GM04504 (cell line): Measurements from ENCODE around the gene TNIP1.
A peak's percentile ranks its signal among the peaks of the same experiment; 100 is the strongest.

Source experiments
- DNase-seq: peaks from one replicate; pipeline ENCODE4 v3.0.0-alpha.2; 2012; ENCODE audit warnings: low read depth

The TNIP1 gene

DNA sequence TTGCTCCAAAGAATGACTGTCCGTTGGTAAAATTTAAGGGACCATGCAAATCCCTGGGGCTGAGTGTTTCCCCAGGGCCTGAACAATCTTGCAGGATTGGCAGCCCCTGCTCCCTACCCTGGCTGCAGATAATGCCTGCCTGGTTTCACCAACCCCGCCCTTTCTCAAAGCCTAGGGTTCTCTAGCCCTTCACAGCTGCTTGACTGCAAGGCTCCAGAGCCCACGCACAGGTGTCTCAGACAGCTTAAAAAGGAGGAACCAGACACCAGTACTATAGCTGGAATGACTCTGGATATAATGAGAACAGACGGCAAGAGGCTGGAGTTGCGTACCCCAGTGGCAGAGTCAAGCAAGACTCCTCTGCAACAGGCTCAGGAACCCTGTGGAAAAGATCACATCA, 25.2 kb upstream of the TNIP1 start:
- no peak for DNase-seq

GRCh38 chr5:151105561-151105960, 24.7 kb upstream of the TNIP1 start:
- DNase-seq: no peak

DNA sequence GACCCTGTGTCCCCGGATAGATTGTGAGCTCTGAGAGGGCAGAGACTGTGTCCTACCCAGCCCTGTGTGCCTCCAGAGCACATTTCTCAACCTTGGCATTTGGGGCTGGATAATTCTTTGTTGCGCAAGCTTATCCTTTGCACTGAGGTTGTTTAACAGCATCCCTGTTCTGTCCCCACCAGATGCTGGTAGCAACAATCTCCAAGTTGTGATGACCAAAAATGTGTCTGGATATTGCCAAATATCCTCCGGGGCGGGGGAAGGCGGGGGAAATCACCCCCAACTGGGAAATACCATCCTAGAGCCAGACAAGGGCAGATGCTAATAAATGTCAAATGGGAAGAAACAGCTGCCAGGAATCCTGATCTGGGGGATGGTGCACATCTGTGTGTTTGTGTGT, 24.0 kb upstream of the TNIP1 start:
- peak; percentile 92 for DNase-seq

DNA sequence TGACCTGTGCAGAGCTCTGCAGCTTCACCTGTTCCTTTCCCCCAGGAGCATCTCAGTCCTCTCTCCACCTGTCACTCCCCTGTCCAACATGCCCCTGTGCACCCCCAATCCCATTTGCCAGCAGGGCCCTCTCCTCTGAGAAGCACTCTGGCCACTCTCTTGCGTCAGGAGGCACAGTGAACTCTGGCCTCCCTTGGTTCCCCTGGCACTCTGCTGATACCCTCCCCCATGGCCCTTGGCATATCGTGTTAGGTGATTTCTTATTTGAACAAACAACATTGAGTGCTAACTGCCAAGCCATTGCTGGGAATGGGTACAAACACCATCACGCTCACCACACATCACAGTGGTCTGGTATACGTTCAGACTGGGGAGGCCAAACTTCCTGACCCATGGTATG, 20.9 kb upstream of the TNIP1 start:
- no peak for DNase-seq

- DNase-seq: no peak
Measured at GRCh38 chr5:151101151-151101550, 20.3 kb upstream of the TNIP1 start.

DNA sequence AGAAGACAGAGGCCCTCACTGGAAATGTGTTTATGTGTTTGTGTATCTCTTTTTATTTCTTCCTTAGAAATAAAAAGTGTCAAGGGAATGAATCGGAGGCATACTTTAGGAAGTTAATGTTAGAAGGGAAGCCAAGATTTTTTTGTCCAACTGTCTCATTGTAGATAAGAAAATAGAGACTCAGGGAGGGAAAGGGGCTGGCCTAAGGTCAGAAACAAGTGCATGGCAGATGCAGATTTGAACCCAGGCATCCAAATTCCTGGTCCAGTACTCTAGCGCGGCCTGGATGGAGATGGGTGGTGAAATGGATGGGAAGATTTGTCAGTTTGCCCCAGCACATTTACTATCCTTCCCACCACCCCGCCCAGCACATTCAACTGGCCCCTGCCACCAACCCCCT, 19.8 kb upstream of the TNIP1 start:
- no peak for DNase-seq

DNA sequence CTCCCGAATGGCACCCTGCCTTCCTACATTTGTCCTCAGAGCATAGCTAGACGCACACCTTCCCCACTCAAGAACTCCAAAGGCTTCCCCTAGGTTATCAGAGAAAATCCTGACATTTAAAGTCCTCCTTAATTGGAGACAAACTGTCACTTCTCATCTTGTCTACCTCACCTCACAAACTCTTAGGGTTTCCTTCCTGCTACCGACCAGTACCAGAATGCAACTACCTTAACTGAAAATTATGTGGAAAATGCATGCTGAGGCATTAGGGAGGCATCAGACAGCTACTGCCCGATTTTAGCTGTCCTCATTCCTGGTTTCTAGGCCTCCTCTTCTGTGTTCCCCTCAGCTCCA, 17.9 kb upstream of the TNIP1 start:
- no peak for DNase-seq

- no peak for DNase-seq
Measured at GRCh38 chr5:151097820-151098767, 17.3 kb upstream of the TNIP1 start.

DNA sequence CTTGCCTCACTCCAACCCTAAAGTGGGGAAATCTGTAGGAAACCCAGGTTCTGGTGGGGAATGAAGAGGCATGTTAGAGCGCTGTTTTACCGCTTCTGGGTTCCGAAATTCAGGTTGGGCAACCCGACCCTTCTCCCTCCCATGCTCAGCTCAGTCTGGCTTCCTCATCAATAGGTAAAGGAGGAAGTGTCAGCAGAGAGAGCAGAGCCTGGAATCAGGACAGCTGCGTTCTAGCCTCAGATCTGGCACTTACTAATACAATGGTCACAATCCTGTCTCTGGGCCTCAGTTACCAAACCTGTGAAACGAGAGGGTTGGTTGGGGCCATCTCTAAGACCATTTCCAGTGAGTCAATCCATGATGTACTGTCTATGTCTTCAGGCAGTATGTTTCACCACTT, 16.2 kb upstream of the TNIP1 start:
- no peak for DNase-seq

- DNase-seq: no peak
Measured at GRCh38 chr5:151096001-151096373, 15.2 kb upstream of the TNIP1 start.

- no peak for DNase-seq
Measured at GRCh38 chr5:151095341-151096000, 14.6 kb upstream of the TNIP1 start.

- no peak for DNase-seq
Measured at GRCh38 chr5:151094852-151095245, 14.0 kb upstream of the TNIP1 start.

DNA sequence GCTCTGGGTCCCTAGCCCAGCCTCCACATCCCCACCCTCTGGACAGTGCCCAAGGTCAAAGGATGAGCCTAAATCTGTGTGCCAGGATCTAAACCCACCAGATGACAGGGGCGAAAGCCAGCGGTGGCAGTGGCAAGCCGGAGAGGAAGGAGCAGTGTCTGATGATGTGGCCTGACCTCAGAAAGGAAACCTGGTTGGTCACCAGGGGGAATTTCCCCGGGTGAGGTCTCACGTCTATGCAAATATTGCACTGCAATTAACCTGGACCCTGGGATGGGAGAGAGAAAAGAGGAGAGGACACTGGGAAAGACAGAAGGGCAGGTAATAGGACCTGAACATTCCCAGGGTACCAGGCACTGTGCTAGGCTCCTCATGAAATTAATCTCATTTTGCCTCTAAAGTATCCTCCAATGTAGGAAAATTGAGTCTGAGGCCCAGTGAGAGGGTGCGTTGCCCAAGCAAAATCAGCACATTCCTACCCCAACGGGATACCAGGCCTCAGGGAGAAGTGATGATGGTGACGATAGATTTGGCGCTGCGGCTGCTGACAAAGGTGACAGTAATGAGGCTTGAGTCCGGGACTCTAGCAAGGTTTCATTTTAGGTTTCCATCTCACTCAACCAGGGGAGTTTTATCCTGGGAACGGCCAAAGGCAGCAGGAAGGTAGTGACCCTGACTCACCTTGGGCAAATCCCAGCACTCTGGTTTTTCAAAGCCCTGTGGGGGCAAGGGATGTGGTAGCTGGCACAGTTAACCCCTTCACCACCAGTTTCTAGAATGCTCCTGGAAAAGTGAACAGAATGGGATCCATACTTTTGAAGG, 13.4 kb upstream of the TNIP1 start:
- no peak for DNase-seq

DNA sequence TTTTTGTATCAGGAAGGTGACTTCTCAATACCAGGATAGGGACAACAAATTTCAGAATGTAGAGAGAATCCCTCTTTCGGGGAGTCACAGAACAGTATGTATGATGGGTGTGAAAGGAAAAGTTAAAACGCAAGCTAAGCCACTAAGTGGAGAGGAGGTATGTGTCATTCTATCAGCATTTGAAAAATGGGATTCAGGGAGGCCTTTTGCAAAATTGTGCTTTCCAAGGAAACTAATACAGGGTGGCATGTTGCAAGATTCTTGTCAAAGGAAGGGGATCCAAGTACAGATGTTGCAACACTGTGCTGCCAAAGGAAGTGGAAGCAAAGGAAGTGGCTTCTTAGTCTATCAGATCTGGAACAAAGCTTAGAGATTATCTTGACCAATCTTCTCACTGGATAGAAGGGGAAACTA, 12.6 kb upstream of the TNIP1 start:
- DNase-seq: peak; percentile 86

DNA sequence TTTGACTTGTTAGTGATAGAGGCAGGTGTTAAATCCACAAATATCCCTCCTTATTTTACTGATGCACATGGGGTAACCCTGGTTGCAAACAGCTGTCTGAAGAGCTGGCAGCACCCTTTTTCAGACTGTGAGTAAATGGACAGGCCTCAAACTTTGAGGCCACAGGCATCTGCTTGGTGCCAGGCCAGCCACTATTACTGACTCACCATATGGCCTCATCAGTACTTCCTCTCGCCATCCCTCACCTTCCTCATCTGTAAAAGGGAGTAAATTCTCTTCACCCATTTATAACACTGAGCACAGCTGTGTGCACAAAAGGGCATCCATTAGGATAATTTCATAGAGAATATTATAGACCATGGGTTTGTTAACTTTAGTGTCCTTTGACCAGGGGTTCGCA, 11.9 kb upstream of the TNIP1 start:
- no peak for DNase-seq

DNA sequence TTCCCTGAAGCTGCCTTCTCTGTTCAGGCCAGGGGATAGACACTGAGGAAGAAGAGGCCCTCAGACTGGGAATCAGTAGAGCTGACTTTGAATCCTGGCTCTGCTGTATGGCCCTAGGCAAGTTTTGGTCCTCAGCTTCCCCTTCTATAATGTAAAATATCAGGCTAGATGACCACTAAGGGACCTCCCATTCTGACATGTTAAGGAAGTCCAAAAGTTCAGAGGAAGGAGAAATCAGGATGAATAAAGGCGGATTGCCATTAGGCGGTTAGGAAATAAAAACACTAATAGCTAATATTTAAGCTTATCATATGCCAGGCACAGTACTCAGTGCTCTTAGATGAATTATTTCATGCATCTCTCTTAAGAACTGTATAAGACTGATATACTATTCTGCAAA, 8.9 kb upstream of the TNIP1 start:
- no peak for DNase-seq

GRCh38 chr5:151088986-151089385, 8.2 kb upstream of the TNIP1 start:
- DNase-seq: no peak

GRCh38 chr5:151087486-151087885, 6.7 kb upstream of the TNIP1 start:
- no peak for DNase-seq

DNA sequence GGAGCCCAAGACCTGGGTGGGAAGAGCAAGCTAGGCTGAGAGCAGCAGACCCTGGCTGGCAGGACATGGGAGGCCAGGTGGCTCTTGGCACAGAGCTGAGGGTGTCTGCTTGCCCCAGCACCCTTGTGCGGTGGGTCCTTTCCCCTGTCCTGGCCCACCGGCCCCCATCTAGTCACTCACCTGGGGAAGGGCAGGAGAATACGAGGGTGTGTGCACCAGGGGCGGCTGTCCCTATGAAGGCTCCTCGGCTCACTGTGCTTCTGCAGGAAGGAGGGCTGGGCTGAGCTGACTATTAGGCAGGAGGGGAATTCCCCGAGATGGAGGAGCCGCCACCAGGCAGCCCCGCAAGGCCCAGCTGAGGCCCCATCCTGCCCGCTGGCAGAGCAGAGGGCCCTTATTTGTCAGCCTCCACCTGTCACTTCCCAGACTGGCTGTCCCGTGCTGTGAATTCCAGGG, 6.1 kb upstream of the TNIP1 start:
- no peak for DNase-seq

DNA sequence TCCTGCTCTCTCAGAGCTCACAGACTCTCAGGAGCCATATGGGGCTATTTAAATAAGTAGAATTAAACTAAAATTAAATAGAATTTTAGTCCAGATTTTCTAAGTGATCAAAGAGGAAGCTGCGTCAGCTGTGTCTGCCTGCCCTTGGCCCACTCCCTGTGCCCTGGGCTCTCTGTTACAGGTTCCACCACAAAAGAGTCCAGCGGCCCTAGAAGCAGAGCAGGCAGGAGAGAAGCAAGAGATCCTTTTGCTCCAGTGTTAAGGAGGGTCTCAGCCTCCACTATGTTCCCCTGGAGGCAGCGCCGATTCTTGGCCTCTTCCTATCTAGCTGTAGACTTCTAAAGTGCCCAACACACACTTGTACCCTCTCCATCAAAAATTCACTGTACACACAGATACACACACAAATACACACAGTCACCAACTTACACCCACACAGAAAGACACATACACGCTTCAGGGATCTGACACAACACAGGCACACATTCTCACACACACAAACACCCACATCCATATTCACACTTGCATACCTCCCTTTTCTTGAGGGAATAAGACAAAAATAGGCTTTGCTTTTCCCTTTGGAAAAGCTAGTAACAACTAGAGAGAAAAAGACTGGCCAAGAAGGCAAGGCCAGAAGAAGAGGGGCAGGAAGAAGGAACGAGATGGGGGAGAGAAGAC, 5.5 kb upstream of the TNIP1 start:
- no peak for DNase-seq

- DNase-seq: no peak
Measured at GRCh38 chr5:151085517-151086041, 4.7 kb upstream of the TNIP1 start.

GRCh38 chr5:151084363-151084762, 3.5 kb upstream of the TNIP1 start:
- DNase-seq: no peak
